ENCODE data around the gene CRB2.

CRB2 gene

DNA sequence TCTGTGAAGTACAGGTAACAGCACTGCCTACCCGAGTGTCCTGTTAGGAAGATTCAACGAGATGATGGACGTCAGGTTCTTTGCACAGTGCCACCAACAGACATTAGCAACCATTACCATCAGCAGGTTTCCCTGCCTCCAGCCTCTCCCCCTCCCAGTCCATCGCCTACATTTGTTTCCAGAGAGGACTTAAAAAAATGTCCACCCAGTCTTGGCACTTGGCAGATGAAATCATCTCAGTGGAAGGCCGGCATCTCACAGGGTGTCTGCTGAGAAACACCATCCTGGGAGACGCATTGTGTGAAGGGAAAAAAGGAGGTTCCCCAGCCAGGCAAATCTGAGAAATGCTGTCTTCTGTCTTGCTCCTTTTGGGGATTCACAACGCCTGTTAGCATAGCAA lies 58.2 kb downstream of the CRB2 start:
- H3K4me3 ChIP-seq (ENCODE audit: low read depth, low read length), result no peak overlapping the region
- no peak for DNase-seq (ENCODE audit: low read depth)

DNA sequence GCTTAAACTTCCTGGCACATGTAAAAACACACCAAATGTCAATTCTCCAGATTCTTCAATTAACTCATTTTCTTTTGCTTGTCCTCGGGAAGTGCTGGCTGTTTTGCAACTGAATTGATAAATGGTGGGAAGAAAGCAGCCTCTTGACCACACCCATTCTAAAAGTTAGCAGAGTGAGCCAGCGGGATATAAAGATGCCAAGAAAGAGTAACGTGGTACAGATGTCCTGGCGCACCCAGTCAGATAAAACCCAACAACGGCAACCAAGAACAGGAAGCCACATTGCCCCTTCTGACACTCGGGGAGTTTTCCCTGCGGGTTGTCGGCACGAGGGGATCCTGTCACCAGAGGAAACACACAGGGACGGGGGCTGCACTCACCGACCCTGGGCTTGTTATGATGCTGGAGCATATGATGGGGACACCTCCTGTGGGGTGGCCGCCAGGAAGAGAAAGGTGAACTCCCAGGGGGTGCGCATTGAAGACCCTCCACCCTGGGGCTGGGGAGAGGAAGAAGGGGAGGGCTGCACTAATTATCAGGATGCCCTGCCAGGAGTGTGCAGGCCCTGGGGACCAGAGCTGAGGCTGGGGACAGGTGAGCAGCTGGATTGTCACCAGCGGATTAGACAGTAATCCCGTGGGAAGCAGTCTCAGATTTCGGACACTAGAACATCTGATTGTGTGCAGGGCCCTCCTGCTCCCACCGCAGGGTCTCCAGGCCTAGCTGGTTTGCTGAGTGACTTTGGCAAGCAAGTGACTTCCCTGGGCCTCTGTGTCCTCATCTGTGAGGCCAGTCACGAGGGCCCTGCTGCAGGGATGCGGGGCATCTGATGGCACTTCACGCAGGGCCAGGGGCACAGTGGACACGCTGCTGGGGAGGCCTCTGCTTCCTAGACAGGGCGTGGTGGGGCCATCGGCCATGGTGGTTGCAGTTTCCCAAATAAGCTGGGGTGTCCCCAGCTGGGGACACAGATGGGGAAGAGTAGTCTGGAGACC lies 59.2 kb downstream of the CRB2 start:
- no peak overlapping the region for H3K4me3 ChIP-seq (ENCODE audit: low read depth, low read length)
- no peak for DNase-seq (ENCODE audit: low read depth)

DNA sequence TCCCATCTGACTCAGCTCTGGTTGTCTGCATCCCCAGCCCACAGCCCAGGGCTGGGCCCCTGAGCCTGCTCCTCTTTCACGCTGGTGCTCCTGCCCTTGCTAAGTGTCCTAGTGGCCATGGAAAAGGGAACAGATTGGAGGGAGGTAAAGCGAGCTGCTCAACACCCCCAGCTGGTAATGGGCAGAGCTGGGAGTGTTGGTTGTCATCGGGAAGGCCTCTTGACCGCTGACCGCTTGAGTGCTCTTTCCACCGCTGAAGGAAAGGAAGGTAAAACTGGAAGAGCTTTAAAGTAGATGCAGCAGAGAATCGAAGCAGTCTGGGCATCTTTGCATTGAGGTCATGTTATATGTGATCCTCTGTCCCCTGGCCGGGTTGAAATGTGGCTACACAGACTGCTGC lies 60.2 kb downstream of the CRB2 start:
- no peak for DNase-seq (ENCODE audit: low read depth)
- H3K4me3 ChIP-seq (ENCODE audit: low read depth, low read length), result no peak overlapping the region

DNA sequence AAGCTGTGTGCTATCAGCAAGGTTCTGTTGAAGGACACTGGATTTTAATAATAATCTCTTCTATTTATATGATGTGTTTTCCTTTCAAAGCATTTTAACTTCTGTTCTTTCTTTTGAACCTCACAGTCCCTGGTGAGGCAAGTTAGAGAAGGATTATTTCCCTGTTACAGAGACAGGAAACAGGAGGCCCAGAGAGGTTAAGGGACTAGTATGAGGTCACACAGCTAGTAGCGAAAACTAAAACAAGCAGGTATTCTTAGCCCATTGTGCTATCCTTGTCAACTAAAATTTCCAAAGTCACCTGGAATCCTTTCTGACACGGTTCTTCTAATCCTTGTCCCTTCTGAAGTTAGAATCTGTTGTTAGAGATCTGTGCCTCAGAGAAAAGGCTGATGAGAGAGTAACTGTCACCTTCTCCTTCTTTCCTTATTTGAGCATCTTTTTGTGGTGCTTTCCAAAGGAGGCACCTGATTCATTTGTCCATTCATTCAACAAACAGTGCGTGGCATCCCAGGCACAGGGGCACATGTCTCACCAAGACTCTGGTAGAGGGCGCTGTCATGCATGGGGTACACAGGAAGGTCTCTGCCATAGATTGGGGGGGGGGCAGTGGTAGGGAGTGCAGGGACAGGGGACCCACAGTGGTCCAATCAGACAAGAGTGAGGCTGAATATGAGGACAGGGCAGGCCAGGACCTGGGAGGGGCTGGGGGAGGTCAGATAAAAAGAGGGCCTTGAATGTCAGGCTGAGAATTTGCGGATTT lies 61.5 kb downstream of the CRB2 start:
- no peak for DNase-seq (ENCODE audit: low read depth)
- H3K4me3 ChIP-seq (ENCODE audit: low read depth, low read length), result no peak overlapping the region

DNA sequence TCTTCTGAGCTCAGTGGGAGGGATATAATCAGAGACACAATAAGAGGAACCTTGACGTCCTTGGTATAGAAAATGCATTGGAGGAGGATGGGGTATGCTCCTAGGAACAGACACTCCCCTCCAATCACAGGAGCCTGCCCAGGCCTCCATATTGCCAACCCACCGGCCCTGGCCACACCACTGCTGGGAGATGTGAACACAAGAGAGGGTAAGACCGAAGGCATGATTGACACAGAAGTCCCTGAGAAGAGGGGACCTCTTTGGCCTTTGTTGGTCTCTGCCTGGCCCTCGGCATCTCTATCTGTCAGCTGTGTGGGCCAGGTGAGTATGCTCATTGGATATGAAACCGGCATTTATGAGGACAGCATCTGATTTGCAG lies 62.0 kb downstream of the CRB2 start:
- no peak for DNase-seq (ENCODE audit: low read depth)
- H3K4me3 ChIP-seq (ENCODE audit: low read depth, low read length), result no peak overlapping the region

DNA sequence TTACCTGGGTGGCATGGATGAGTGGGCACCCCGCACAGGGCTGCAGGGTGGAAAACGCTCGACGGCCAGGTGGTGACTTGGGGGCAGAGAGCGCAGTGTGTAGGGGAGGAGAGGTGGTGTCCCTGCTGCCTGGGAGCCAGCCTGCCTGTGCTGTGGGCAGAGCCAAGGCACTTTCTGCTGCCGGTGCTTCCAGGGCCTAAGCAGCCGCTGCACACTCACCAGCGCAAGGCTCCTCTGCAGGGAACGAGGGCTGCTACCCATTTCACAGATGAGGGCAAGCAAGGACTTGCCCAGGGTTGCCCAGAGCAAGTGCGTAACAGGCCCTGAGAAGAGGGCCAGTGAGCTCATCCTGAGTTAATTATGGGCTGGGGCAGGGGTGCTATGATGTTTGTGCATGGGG lies 62.5 kb downstream of the CRB2 start:
- no peak for DNase-seq (ENCODE audit: low read depth)
- no peak overlapping the region for H3K4me3 ChIP-seq (ENCODE audit: low read depth, low read length)

DNA sequence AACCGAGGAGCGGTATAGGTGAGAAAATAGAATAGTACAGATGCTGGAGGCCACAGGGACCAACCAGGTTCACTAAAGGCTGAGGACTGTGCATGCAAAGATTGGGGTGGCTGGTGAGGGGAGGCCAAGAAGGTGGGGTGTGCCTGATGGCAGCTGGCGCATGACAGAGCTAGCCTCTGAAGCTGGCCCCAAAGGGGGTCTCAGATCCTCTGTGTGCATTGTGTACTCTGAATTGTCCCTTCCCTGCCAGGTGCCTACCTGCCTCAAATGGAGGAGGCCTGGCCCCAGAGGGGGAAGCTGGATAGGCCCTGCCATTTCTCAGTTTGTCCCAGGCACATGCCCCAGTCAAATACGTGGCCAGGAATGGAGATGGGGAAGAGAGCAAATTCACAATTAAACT lies 63.1 kb downstream of the CRB2 start:
- no peak overlapping the region for H3K4me3 ChIP-seq (ENCODE audit: low read depth, low read length)
- DNase-seq (ENCODE audit: low read depth), result no peak

DNA sequence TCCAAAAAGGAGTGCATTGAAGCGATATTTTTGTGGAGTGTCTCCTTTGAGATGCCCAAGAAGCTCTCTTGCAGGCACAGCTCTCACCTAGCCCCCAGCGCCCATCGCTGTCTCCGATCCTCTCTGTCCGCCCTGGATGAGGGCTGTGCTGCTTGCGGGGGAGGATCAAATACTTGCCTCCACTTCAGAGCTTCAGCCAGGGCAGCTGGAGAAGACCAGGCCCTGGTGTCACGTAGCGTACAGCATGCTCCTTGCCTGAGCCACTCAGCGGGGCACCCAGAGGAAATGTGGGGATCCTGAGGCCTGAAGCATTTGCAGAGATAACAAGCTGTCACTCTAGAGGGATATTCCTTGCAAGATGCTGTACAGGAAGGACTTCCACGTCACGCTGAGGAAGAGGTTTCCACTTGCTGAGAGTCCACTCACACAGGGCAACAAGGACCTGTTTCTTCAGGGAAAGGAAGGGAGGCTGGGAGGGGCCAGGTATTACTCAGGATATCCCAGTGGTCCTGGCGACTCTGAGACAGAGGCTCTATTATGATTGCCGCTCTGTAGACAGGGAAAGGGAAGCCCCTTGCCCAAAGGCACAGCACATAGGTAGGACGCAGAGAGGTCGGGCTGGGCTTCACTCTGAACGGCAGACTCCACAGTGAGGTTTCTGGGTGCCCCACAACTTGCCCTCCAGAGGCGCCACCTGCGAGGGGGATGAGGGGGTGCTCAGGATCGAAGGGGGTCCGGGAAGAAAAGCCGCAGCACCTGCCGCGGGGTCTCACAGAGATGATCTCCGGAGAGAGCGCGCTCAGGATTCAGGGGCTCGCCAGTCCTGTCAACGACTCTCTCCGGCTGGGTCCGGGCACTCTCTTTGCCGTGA lies 64.0 kb downstream of the CRB2 start:
- H3K4me3 ChIP-seq (ENCODE audit: low read depth, low read length), result no peak overlapping the region
- no peak for DNase-seq (ENCODE audit: low read depth)

DNA sequence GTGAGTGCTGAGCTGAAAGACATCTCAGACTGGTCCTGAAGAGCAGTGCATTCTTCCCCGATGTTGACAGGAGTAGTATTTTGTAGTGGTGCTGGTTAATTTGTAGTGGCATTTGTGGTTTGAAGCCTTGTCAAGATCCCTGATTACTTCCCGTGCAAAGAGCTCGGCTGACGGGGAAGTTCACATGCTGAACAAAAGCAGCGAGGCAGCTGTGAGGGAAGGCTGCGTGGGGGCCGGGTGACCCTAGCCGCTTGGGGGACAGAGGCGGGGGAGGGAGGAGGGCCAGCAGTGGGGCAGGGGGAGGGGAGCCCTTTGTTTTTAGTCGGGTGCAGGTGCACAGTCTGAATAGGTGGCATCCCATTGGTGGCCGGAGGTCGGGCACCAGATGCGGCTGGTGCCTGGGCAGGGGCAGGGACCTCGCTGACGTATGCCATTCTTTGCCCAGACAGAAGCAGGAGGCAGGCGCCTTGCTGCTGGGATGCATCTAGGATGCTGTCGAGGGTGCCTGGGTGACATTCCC lies 64.7 kb downstream of the CRB2 start:
- DNase-seq (ENCODE audit: low read depth), result no peak
- no peak overlapping the region for H3K4me3 ChIP-seq (ENCODE audit: low read depth, low read length)

DNA sequence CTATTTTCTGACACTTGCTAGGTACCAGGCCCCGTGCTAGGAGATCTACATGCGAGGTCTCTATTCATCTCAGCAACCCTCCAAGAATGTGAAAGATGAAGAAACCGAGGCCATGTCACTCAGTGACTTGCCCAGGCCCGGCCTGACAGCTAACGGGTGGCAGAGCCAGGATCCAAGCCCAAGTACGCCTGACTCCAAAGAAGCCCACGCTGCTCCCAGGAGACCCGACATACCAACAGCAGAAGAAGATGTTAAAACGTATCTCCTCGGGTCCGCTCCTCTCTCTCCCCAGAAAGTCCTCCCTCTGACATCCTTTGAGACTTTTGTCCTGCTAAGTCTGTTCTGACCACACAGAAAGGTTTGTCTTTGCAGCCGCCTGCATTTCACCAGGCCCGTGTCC lies 65.2 kb downstream of the CRB2 start:
- no peak for DNase-seq (ENCODE audit: low read depth)
- H3K4me3 ChIP-seq (ENCODE audit: low read depth, low read length), result no peak overlapping the region

DNA sequence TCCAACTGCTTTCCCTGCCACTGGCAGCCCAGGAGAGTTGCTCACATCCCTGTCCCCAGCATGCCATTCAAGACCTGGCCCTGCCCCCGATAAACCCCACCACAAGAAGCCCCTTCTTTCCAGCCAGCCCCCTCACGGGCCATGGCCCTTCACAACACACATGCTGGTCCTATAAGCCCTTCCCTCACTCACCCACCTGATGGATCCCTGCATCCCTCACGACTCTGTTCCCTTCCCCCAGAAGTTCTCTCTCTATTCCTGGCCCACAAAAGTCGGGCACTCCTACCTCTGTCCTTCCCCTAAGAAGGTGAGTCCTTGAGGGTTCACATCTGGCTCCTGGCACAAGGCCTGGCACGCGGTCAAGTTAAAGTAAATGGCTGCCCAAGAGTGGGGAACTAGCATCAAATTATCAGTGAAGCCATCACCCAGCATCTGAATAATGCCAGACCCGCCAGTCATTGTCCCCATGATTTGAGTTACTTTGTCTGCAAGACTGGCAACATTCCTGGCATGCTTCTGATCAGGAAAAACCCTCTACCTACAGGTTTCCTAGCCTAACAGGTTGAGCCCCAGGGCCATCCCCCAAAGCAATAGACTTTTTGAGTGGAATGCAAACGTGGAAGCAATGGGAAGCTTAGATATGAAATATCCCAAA lies 65.9 kb downstream of the CRB2 start:
- no peak for DNase-seq (ENCODE audit: low read depth)
- H3K4me3 ChIP-seq (ENCODE audit: low read depth, low read length), result no peak overlapping the region

DNA sequence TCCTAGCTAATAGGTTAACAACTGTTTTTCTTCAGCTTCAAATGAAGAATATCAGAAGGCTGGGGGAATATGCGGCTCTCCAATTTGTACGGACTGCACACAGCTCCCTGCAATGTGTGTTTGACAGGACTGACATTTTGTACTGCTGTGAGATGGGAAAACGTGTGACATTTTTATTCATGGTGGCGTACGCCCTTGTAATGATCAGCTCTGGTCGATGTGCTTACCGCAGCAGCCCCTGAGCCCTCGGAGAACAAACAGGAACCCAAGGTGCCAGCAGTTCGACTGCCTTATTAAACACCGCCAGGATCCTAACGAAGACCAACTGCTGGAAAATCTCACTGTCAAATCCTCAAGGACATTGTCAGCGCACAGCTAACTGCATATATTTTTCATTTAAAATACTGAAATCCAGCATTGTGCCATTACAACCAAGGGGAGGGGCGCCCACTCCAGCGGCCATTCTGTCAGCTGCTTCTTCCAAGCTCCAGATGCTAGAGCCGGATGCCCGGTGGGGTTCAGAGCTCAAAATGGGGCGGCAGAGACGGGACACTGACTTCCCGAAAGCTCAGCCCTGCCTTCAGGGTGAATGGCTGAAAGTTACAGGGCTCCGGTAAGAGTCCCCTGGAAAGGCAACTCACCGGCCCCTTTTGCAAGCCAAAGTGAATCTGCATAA lies 66.8 kb downstream of the CRB2 start:
- H3K4me3 ChIP-seq (ENCODE audit: low read depth, low read length), result no peak overlapping the region

DNA sequence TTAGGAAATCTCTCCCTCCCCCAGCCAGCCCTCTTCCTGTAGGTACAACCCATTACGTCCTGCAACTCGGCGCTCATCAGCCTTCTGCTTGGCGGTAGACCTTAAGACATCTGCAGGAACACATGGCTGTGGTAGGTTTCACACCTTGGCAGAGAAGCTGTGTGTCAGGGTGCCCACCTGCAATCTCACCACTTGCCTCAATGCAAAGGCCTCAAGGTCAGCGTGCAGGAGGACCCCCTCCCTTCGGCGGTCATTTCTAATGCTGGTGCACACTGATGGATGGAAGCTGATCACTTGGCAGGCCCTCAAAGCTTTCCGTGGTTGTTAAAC lies 67.3 kb downstream of the CRB2 start:
- H3K4me3 ChIP-seq (ENCODE audit: low read depth, low read length), result no peak overlapping the region
- no peak for DNase-seq (ENCODE audit: low read depth)

More for the DNA sequence above, 66.8 kb downstream of the CRB2 start:
- DNase-seq (ENCODE audit: low read depth), result no peak

DNA sequence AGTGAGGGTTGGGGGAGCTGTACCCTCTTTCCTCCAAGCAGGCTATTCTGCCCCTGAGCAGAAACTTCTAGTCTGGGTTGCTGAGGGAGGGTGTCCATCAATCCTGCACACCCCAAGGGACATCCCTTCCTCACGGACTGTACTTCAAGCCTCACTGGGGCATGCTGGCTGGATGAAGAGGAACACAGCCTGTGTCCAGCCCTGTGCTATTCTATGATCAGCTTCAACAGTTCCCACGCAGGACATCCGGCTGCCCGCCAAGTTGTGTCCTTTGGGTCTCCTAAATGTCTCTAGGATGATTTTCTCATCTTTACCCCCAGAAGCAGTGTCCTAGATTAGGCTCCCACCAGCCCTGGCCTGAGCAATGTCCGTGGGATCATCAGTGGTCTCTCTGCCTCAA lies 68.1 kb downstream of the CRB2 start:
- H3K4me3 ChIP-seq (ENCODE audit: low read depth, low read length), result no peak overlapping the region
- DNase-seq (ENCODE audit: low read depth), result no peak

DNA sequence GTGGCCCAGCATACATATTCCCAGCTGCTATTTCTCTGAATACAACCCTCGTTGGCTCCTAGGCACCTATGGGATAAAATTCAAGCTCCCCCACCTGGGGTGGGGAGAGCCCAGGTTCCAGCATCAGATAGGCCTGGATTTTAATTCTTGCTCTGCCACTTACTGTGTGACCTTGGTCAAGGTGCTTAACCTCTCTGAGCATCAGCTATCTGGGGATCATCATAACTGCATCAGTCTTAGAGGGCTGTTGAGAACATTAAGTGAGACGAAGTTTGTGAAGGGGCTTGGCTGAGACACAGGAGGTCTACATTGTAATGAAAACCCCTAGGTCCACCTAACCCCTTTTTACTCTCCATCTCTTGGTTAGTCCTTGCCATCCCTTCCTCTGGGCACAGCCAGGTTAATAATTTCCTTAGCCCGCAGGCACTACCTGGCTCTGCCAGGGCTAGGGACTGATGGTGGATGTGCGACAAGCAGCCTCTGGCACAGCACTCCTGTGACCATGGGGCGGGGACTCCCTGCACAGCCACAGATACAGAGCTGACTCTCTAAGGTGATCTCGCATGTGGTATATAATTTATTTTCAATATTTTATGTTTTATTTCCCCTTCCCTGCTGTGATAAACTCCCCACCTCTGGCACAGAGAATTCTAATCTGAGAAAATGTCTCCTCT lies 68.7 kb downstream of the CRB2 start:
- DNase-seq (ENCODE audit: low read depth), result no peak
- no peak overlapping the region for H3K4me3 ChIP-seq (ENCODE audit: low read depth, low read length)

DNA sequence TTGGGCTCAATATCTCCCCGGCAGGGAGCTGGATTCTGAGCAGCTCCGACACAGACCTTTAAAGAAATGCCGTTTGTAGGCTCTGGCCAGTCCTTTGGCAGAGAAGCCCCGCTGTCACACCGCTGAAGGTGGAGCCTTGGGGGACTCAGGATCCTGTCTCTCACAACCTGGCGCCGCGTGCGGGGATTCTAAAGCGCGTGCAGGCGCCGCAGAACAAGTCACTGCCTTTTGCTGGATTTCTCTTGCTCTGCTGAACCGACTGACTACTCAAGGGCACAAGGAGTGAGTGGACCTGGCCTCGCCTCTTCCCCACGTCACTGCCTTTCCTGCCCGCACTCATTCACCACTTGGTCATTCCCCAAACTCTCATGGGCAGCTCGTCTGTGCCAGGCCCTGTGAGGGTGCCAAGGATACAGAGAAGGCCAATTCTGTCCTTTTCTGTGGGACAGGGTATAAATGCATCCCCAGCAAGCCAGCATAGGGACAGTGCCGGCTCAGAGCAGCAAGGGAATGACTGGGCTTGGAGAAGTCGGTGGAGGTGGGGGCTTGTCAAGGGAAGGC lies 69.3 kb downstream of the CRB2 start:
- no peak for DNase-seq (ENCODE audit: low read depth)
- no peak overlapping the region for H3K4me3 ChIP-seq (ENCODE audit: low read depth, low read length)

DNA sequence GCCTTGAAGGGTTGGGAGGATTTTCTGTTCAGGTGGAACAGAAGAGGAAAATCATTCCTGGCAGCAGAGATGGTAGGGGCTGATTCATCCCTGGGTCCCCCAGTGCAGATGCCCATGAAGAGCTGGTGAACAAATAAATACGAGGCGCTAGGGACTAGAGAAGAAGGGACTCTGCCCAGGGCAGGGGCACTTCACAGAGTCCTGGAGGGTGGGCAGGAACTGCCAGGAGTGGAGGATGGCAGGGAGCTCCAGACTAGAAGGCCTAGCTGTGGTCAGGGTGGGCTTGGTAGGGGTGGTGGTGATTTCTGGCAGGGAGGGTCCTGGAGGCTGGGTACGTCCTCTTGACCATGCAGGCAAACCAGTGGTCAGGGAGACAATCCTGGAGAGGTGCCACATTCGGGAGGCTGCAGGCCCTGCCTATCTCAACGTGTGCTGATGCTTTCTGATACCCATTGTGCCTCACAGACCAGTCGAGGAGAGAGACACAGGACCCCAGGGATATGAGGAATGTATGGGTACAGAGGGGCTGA lies 69.9 kb downstream of the CRB2 start:
- no peak overlapping the region for H3K4me3 ChIP-seq (ENCODE audit: low read depth, low read length)
- DNase-seq (ENCODE audit: low read depth), result no peak

DNA sequence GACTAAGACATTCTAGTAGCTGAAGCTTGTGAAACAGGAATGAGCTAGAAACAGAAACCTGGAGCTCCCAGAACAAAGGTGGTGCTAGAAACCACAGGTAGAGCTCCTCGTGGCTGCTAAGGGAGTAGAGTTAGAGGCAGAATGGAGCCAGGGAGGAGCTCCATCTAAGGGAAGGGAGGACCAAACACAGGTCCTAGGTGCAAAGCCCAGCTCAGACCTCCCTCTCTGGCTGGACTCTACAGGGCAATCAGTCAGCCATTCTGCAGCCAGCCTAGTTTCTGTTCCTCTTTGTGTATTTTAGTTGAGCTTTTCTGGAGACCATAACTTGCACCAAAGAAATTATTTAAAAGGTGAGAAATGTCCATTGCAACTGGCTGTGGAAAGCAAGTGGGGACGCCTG lies 70.4 kb downstream of the CRB2 start:
- DNase-seq (ENCODE audit: low read depth), result no peak
- no peak overlapping the region for H3K4me3 ChIP-seq (ENCODE audit: low read depth, low read length)

Measured in skeletal muscle cell (primary cell).